ENCODE results near the gene CADM1.

The CADM1 gene

GRCh38 chr11:115357066-115357465 is 147.1 kb downstream of the CADM1 start:
- no peak overlapping the region for H3K9ac ChIP-seq (ENCODE audit: low read length)
- peaks cover 23% of the 10 kb centered on the region for H3K79me2 ChIP-seq (ENCODE audit: low read length)
- no peak overlapping the region for H3K27ac ChIP-seq (ENCODE audit: low read length)
- no peak overlapping the region for H3K4me3 ChIP-seq (ENCODE audit: low read length)
- no peaks in the 10 kb centered on the region for H3F3A ChIP-seq (ENCODE audit: insufficient read depth, low read length)
- H4K20me1 ChIP-seq (ENCODE audit: insufficient read depth, low read length), result no peaks in the 10 kb centered on the region
- H2AFZ ChIP-seq (ENCODE audit: low read length), result no peak overlapping the region
- no peak for DNase-seq
- H3K9me3 ChIP-seq (replicated peaks; ENCODE audit: insufficient read depth, low read length), result no peaks in the 10 kb centered on the region
- TF ChIP-seq EZH2 (optimal IDR thresholded peaks at IDR 0.05; ENCODE audit: low read depth, low read length) (no peak), EZH2phosphoT487 (IDR thresholded peaks at IDR 0.05; ENCODE audit: low read length) (no peak)
- TF ChIP-seq, protein P1, sequence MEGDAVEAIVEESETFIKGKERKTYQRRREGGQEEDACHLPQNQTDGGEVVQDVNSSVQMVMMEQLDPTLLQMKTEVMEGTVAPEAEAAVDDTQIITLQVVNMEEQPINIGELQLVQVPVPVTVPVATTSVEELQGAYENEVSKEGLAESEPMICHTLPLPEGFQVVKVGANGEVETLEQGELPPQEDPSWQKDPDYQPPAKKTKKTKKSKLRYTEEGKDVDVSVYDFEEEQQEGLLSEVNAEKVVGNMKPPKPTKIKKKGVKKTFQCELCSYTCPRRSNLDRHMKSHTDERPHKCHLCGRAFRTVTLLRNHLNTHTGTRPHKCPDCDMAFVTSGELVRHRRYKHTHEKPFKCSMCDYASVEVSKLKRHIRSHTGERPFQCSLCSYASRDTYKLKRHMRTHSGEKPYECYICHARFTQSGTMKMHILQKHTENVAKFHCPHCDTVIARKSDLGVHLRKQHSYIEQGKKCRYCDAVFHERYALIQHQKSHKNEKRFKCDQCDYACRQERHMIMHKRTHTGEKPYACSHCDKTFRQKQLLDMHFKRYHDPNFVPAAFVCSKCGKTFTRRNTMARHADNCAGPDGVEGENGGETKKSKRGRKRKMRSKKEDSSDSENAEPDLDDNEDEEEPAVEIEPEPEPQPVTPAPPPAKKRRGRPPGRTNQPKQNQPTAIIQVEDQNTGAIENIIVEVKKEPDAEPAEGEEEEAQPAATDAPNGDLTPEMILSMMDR (IDR thresholded peaks at IDR 0.05; ENCODE audit: low read length), result no peak
- H3K36me3 ChIP-seq (replicated peaks; ENCODE audit: insufficient read depth, low read length), result no peaks in the 10 kb centered on the region
- no peaks in the 10 kb centered on the region for H3K27me3 ChIP-seq (replicated peaks; ENCODE audit: insufficient read depth, low read length)
- no peaks in the 10 kb centered on the region for H3K4me1 ChIP-seq (ENCODE audit: low read length)
- no peak overlapping the region for H3K4me2 ChIP-seq (ENCODE audit: low read depth, low read length)
- H3K9me2 ChIP-seq (replicated peaks; ENCODE audit: insufficient read depth, low read length), result no peaks in the 10 kb centered on the region

DNA sequence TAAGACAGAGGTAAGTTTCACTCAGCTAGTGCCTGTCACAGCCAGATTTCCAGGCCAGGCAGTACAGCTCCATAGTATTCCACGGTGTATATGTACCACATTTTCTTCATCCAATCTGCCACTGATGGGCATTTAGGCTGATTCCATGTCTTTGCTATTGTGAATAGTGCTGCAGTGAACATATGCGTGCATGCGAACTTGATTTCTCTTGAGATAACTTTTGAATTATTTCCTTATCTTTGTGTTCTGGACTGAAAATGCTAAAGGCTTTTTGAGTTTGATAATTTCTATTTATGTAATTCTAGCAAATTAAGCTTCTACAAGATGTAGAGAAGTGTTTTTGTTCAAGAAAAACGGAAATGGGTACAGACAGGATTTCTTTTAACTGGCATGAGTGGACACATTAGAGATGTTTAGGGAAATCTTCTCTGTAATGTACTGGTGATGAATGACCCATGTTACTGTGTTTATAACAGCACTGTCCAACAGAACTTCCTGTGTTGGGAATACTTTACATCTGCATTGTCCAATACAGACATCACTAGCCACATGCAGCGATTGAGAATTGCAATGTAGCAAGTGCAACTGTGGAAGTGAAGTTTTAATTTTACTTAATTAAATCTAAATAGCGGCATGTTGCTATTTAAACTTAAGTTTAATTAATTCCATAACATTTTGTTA is 151.3 kb downstream of the CADM1 start:
- TF ChIP-seq EZH2 (optimal IDR thresholded peaks at IDR 0.05; ENCODE audit: low read depth, low read length) (no peak), EZH2phosphoT487 (IDR thresholded peaks at IDR 0.05; ENCODE audit: low read length) (no peak)
- TF ChIP-seq, protein P1 (IDR thresholded peaks at IDR 0.05; ENCODE audit: low read length), result no peak
- H2AFZ ChIP-seq (ENCODE audit: low read length), result no peak overlapping the region
- H3F3A ChIP-seq (ENCODE audit: insufficient read depth, low read length), result no peaks in the 10 kb centered on the region
- no peaks in the 10 kb centered on the region for H3K36me3 ChIP-seq (replicated peaks; ENCODE audit: insufficient read depth, low read length)
- no peaks in the 10 kb centered on the region for H3K9me3 ChIP-seq (replicated peaks; ENCODE audit: insufficient read depth, low read length)
- peaks cover 19% of the 10 kb centered on the region for H3K79me2 ChIP-seq (ENCODE audit: low read length)
- no peak overlapping the region for H3K9ac ChIP-seq (ENCODE audit: low read length)
- no peaks in the 10 kb centered on the region for H4K20me1 ChIP-seq (ENCODE audit: insufficient read depth, low read length)
- H3K4me3 ChIP-seq (ENCODE audit: low read length), result no peak overlapping the region
- no peak for DNase-seq
- H3K4me1 ChIP-seq (ENCODE audit: low read length), result no peaks in the 10 kb centered on the region
- no peaks in the 10 kb centered on the region for H3K27me3 ChIP-seq (replicated peaks; ENCODE audit: insufficient read depth, low read length)
- H3K27ac ChIP-seq (ENCODE audit: low read length), result no peak overlapping the region
- no peaks in the 10 kb centered on the region for H3K9me2 ChIP-seq (replicated peaks; ENCODE audit: insufficient read depth, low read length)
- no peak overlapping the region for H3K4me2 ChIP-seq (ENCODE audit: low read depth, low read length)

GRCh38 chr11:115349335-115350017 is 154.7 kb downstream of the CADM1 start:
- Histone ChIP-seq H3K4me2 (ENCODE audit: low read depth, low read length) (no peak overlapping the region), H3K9me2 (replicated peaks; ENCODE audit: insufficient read depth, low read length) (no peaks in the 10 kb centered on the region), H3K9ac (ENCODE audit: low read length) (no peak overlapping the region), H3K36me3 (replicated peaks; ENCODE audit: insufficient read depth, low read length) (no peaks in the 10 kb centered on the region), H4K20me1 (ENCODE audit: insufficient read depth, low read length) (no peaks in the 10 kb centered on the region), H3F3A (ENCODE audit: insufficient read depth, low read length) (no peaks in the 10 kb centered on the region), H3K4me1 (ENCODE audit: low read length) (no peaks in the 10 kb centered on the region), H3K9me3 (replicated peaks; ENCODE audit: insufficient read depth, low read length) (no peaks in the 10 kb centered on the region), H2AFZ (ENCODE audit: low read length) (no peak overlapping the region), H3K79me2 (ENCODE audit: low read length) (peaks cover 31% of the 10 kb centered on the region), H3K27me3 (replicated peaks; ENCODE audit: insufficient read depth, low read length) (no peaks in the 10 kb centered on the region), H3K4me3 (ENCODE audit: low read length) (no peak overlapping the region), H3K27ac (ENCODE audit: low read length) (no peak overlapping the region)
- DNase-seq, result no peak
- TF ChIP-seq, protein P1 (IDR thresholded peaks at IDR 0.05; ENCODE audit: low read length), result no peak
- TF ChIP-seq EZH2 (optimal IDR thresholded peaks at IDR 0.05; ENCODE audit: low read depth, low read length), result no peak
- TF ChIP-seq EZH2phosphoT487 (IDR thresholded peaks at IDR 0.05; ENCODE audit: low read length), result no peak
